ENCODE data around the gene TTC39C.
"Not testable (repeated sequence)": the region's sequence is repeated elsewhere in the genome, so short reads cannot be mapped to it uniquely, and the experiment has no call there.

Gene TTC39C

DNA sequence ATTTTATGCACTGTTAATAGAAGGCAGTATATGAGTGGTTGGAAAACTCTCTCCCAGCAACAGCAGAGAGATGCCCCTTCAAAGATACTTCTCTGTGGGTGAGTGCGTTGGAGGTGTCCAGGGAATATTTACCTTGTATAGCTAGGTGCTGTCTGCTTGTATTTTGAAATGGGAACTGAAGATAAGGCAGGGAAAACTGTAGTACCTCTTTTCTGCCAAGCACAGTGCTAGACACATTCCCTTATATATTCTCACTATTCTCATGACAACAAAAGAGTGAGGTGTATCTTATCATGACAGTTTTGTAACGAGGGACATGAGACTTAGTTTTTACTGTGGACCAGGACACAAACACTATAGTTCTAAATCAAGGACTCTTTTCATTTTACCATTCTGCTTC lies 2.1 kb downstream of the TTC39C start:
- DNase-seq (ENCODE audit: low read depth, low spot score), result no peak

DNA sequence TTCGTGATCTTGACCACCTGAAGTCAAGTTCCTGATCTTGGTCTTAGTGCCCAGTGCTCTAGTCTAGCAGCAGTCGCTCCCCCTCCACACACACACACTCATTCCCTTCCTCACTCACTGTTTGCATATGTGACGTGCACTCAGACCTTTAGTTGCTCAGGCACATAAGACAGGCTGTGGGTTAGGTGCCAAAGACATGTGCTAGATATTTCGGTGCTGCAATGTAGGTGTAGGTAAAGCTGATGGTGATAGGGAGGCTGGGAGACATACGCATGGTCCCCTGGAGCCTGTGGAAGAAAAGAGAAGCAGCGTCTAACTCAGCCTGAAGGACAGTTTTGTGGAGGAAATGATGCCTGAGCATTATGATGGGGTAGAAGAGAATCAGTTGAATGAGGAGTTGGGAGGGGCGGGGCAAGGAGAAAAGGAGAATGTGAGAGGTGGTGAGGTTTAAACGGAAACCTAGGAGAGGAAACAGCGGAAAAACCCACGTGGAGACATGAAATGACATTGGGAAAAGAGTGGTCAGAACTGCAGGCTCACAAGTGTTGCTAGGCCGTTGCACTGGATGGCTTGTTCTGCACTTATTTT lies 3.8 kb downstream of the TTC39C start:
- no peak for DNase-seq (ENCODE audit: low read depth, low spot score)

DNA sequence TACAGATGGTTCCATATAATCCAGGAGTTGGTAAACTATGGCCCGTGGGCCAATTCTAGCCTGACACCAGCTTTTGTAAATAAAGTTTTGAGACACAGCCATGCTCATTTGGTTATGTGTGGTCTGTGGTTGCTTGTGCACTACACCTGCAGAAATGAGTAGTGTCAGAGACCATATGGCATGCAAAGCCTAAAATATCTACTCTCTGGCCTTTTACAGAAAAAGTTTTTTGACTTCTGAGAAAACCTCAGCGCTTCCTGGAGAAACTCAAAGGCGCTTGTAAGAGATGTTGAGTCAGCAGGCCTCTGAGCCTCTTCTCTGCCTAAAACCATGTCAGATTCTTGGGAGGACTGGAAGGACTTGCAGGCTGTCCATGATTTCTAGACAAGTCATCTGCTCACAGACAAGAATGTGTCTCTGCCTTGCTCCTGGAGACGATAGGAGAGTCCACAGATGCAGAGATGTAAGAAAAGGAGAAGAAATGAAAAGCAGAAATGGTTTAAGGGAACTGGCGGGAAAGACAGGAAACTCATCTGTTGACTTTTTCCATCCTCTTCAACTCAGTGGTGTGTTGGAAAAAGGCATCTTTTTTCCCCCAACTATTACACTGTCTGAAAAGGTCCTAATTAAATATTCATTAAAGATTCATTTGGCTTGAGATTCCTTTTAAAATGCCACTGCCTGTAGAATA lies 5.2 kb downstream of the TTC39C start:
- no peak for DNase-seq (ENCODE audit: low read depth, low spot score)

DNA sequence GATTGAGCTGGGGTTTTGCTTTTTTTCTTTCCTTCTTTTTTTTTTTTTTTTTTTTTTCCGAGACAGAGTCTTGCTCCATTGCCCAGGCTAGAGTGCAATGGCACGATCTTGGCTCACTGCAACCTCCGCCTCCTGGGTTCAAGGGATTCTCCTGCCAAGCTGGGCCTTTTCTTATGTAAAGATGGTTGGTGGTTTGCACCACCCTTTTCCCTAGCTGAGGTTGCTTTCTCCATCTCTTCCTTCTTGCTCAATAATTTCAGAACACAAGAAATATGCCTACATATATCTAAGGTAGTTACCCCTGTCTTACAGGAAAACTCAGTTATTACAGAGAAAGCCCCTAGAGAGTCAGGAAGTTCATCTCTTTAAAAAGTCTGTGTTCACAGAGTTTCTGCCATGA lies 7.0 kb downstream of the TTC39C start:
- DNase-seq (ENCODE audit: low read depth, low spot score), result no peak

DNA sequence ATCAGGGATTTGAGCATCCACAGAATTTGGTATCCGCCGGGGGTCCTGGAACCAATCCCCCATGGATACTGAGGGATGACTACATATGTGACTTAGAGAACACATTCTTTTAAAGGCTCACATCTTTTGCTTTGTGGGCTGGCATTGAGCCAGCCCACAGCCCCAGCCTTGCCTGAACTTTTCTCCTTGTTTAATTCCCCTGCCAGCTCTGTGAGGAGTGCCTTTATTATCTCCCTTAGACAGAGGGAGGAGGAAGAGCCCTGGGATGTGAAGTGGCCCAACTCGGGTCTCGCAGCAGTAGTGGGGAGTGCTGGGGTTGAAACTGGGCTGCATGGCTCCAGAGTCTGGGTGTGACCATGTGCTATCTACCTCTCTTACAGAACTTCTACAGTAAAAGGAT lies 7.6 kb downstream of the TTC39C start:
- DNase-seq (ENCODE audit: low read depth, low spot score), result no peak

DNA sequence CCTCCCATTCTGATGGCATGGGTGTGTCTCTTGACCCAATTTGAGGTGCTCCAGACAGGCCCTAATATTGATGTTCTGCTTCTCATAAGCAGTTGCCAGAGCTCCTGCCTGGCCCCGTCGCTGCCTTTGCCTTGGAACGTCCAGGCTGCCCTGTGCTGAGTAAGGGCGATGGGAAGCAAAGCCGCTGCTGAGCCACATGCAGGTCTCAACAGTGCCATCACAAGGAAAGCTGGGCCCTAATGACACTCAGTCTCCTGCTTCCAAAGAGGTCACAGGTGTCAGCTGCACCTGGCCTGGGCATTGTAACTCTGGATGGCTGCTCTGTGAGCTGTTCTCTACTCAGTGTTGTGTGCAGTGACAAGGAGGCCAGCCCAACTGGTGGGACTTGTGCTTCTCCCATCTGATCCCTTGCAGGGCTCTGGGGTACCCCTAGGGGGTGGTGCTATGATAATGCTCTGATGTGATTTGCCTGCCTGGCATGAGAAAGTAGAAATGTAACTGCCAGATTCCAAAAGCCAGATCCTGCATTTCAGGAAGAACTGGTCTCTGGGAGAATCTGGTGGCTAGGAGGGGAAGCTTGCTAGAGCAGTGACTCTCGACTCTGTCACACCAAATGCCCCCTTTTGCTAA lies 8.7 kb downstream of the TTC39C start:
- DNase-seq (ENCODE audit: low read depth, low spot score), result no peak

DNA sequence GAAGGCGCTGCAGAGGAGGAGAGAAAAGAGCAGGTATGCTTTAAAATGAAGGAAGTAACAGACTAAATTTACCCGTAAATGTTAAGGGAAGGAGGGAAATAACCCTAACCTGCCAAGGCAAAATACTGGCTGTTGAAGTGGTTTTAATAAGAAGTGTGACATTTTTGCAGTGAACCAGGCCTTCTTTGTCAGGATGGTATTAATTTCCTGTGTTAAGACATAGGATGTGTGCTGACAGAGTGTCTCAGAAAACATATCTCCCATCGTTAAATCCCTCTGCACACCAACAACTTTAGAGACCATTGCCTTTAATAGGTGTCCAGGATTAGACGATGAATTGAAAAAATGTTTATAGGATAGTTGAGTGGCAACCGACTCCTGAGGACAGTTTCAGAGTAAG lies 9.9 kb downstream of the TTC39C start:
- no peak for DNase-seq (ENCODE audit: low read depth, low spot score)

DNA sequence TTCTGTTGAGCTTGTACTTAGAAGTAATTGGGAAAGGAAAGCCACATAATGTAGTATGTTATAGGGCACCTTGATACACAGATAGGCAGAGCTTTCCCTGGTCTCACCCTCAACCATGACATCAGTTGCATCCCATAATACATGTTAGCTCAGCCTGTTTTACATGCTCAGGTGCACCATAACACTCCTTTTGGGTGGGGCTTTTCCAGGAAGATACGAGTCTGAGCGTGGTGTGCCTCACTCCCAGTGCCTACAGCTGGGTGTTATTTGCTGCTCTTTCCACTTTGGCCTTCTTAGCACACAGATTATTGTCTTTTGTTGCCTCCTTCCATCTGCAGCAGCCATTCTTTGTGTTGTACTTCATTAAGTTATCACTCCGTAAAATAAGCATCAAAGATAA lies 11.9 kb downstream of the TTC39C start:
- DNase-seq (ENCODE audit: low read depth, low spot score), result no peak

DNA sequence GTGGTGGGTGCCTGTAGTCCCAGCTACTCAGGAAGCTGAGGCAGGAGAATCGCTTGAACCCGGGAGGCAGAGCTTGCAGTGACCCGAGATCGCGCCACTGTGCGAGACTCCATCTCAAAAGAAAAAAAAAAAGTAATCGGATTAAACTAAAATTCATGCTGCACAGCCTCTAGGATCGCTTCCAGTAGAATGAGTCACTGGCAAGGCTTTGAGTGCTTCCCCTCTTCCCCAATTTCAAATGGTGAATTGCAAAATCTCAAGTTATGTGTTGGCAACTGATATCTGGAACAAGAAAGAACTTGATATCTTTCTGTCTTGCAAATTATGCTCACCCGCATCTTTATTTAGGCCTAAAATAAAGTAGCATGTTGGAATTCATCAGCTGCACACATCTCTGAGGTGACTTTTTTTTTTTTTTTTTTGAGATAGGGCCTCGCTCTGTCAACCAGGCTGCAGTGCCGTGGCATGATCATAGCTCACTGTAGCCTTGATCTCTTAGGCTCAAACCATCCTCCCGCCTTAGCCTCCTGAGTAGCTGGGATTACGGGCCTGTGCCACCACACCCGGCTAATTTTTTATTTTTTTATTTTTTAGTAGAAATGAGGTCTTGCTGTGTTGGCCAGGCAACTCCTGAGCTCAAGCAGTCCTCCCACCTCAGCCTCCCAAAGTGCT lies 12.7 kb downstream of the TTC39C start:
- DNase-seq (ENCODE audit: low read depth, low spot score), result no peak

DNA sequence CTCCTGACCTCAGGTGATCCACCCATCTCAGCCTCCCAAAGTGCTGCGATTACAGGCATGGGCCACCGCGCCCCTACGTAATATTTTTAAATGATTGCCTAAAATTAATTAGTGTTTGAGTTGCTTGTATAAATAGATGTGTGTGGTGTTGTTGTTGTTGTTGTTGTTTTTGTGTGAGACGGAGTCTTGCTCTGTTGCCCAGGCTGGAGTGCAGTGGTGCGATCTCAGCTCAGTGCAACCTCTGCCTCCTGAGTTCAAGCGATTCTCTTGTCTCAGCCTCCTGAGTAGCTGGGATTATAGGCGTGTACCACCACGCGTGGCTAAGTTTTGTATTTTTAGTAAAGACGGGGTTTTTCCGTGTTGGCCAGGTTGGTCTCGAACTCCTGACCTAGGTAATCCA lies 14.4 kb downstream of the TTC39C start:
- DNase-seq (ENCODE audit: low read depth, low spot score), result not testable (repeated sequence)

DNA sequence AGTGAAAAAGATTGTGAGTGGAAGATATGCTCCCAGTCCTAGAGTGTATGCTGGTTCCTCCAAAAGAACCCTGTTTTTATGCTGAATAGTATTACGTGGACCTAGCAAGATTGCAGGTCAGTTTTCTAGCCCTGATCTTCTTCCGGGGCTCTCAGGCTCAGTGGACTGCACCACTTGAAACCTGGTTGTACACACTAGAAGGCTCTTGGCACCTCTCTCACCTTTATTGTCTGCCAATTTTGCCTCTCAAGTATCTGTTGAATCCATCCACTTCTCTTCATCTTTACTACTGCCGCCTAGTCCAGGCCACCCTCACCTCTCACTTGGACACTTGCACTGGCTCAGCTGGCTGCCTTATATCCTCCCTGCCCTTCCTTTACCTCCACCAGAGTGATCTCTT lies 16.8 kb downstream of the TTC39C start:
- DNase-seq (ENCODE audit: low read depth, low spot score), result no peak

DNA sequence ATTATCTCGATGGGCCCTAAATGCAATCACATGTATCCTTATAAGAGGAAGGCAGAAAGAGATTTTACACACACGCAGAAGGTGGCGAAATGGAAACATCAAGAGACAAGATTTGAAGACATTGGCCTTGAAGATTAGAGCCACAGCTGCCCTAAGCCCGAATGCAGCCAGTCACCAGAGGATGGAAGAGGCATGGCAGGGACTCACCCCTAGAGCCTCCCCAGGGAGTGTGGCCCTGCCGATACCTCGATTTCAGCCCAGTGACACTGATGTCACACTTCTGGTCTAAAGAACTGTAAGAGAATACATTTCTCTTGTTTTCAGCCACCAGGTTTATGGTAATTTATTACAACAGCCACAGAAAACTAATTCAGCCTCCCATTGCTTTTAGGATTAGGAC lies 17.4 kb downstream of the TTC39C start:
- DNase-seq (ENCODE audit: low read depth, low spot score), result no peak

DNA sequence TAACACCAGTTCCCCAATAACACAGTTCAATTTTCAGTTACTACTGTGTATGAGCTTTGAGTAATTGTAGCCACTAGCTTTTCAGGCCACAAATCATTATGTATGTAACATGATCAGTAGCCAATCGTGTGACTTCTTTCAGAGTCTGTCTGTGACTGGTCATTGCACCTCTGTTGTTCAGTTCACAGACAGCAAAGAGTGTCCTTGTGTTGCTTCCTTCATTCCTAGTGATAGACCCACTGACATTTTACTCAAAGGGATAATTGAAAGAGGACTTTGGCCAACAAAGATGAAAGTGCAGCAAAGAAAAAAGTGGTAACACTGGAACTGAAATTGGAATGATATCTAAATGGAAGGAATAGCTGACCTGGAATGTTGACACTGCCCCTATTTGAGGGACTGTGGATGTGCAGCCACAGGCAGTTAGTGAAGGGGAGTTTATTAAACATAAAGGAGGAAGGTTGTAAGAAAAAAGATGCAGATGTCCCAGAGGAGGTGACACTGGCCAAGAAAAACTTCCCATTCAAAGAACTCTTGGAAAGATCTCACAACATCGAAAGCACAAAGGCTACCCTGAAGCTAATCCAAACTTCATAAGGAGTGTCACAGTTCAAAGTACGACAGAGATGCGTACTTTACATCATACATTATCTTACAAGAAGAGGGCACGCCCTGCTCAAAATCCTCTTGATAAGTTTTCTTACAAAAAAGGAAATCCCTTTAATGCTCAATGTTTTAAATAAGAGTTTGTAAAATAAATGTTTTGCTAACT lies 19.3 kb downstream of the TTC39C start:
- no peak for DNase-seq (ENCODE audit: low read depth, low spot score)

DNA sequence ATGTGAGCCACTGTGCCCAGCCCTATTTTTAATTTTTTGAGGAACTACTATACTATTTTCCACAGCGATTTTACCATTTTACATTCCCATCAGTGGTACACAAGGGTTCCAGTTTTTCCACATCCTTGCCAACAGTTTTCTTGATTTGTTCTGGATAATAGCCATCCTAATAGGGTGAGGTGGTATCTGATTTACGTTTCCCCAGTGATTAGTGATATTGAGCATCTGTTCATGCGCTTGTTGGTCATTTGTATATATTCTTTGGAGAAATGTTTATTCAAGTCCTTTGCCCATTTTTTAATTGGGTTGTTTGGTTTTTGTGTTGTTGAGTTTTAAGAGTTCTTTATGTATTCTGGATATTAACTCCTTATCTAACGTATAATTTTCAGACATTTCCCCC lies 20.8 kb downstream of the TTC39C start:
- no peak for DNase-seq (ENCODE audit: low read depth, low spot score)

DNA sequence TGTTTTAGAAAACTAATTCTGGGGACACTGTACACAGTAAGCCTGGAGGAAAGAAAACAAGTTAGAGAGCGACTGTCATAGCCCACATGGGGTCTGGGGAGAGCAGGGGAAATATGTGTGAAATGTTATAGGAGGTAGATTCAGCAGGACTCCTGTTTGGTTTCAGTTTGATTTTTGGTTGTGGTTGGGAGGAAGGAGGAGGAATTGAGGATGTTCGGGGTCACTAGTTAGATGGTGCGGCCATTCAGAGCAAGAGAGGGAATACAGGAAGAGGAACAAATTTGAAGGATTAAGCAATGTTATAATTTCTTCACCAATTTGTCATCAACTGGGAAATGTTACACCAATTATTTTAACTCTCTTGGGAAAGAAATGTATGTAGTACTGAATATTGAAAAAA lies 25.1 kb downstream of the TTC39C start:
- no peak for DNase-seq (ENCODE audit: low read depth, low spot score)

DNA sequence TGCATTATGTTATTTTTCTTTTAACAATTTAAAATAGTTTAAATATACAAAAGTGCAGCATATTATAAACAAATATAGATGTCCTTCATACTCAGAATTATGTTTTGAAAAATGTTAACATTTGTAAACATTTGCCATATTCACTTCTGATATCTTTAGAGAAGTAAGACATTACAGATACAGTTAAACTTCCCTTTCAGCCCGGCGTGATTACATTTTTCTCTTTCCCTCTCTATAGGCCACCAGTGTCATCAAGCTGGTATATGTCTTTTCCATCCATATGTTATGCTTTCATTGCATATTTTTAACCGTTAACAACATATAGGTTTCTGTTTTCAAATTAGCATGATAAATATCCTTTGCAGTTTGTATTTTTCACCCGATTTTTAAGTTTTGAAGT lies 27.1 kb downstream of the TTC39C start:
- no peak for DNase-seq (ENCODE audit: low read depth, low spot score)

DNA sequence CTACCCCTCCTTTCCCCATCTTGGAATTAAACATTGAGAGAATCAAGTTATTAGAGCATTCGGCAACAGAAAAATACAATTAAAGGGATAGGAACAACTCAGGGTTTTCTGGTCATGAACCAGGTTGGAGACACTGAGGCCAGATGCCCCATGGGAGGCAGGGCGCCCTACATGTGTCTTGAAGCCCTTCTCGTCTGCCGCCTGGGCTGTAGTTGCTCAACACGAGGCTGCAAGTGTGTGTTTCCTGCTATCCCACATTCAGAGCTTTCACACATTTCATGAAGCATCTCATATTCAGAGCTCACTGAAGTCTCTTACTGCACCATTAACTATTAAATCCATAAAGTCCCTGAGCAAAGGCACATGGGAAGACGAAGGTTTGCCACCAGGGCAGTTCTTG lies 28.8 kb downstream of the TTC39C start:
- no peak for DNase-seq (ENCODE audit: low read depth, low spot score)

DNA sequence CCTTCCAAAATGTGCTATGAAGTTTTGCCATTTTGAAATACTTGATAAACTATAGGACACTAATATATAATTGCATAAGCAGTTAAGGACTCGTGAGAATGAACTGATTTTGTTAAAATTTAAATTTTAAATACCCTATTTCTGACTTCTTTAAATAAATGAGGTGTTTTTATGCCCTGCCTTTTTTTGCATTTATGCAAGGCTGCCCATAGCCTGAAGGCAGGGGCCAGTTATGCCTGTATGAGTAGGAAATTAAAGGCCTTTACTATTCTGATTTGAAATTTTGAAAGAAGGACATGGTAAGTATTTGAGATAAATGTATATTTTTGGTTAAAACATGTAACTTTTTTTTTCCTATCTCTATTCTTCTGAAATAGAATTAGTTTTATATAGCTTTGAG lies 33.7 kb downstream of the TTC39C start:
- DNase-seq (ENCODE audit: low read depth, low spot score), result no peak

DNA sequence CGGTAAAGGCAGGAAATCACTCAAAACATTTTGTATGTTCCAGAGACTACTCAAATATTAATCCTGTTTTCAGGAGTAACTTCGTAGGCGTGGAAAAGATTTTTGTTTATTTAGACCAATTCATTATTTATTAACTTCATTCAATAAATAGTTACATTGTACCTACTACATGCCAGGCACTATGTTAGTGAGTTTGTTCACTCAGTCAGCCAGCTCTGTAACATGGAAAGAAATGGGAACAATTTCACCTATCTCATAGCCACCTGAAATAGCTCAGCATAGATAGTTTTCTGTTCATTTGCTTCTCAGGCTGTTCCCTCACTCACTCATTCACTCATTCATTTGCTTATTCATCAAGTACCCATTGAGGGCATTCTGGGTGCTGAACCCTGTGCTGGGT lies 34.6 kb downstream of the TTC39C start:
- no peak for DNase-seq (ENCODE audit: low read depth, low spot score)

DNA sequence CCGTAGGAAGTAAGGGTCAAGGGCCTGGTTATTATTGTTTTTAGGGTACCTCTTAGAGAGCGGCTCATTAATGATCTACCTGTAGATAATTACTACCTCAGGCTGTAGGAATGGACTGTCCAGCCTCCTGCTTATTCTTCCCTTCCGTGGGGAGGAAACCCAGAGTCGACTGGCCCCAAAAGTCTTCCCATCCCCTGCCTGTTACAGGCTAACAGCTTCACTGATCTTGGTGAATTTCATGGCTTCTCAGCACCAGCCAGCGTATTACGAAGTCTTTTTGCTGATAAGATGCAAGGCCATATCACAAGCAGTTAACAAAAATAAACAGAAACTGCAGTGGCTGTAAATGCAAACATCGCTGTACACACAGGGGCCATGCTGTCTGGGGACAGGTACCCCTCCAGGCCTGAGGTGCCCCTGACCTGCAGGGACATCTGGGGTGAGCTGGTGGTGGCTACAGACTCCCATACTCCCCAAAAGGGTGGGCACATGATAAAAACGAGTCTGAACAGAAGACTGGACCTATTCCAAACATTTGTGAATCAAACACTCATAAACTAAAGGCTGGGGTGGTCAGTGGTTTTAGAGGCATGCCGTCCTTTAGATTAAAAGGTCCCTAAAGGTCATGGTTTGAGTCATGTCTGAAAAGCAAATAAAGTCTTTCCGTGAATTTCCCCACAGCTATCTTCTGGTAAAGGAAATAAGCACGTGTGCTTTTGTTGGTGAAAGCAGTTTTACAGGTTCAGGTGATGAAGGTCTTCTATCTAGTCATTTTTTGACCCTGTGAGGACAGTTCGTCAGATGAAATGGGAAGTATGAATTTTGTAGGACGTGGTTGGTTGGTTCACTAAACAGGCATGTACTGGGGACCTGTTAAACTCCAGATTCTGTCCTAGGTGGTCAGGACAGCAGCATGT lies 36.7 kb downstream of the TTC39C start:
- no peak for DNase-seq (ENCODE audit: low read depth, low spot score)

DNA sequence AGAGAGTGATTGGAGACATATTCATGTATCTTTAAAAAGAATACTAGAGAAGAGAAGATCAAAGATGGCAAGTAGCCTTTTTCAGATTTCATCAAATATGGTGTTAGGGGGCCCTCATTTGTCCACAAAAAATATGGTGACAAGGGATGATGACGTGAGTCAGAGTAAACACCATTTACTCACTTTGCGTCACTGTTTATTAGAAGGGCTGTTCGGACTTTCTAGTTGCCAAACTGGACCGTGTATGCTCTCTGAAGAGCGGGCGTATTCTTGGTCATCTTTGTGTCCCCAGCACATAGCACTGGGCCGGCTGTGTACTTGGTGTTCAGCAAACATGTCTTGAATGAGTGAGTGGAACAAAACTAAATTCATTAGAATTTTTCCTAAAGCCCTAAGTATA lies 37.5 kb downstream of the TTC39C start:
- no peak for DNase-seq (ENCODE audit: low read depth, low spot score)
